HG02981 (cell line): ENCODE results near the gene GRK7.
"Not testable (repeated sequence)": the region's sequence is repeated elsewhere in the genome, so short reads cannot be mapped to it uniquely, and the experiment has no call there.

Experiments
- ATAC-seq: cut with Tn5 transposase; IDR thresholded peaks from one replicate; pipeline ENCODE4 v1.9.1; 2021; ENCODE audit warnings: mild to moderate bottlenecking, moderate library complexity; ENCODE audit not compliant: unreplicated experiment

Gene GRK7

GRCh38 chr3:141793476-141794260 is 30.5 kb downstream of the GRK7 start:
- no peak for ATAC-seq

GRCh38 chr3:141795276-141795675 is 32.1 kb downstream of the GRK7 start:
- no peak for ATAC-seq

- ATAC-seq = no peak
Measured at GRCh38 chr3:141795741-141796080, 32.5 kb downstream of the GRK7 start.

- peak; percentile 95 for ATAC-seq
Measured at GRCh38 chr3:141796081-141796888, 33.1 kb downstream of the GRK7 start.

- no peak for ATAC-seq
Measured at GRCh38 chr3:141796889-141797781, 33.9 kb downstream of the GRK7 start.

GRCh38 chr3:141797819-141798447 is 34.7 kb downstream of the GRK7 start:
- ATAC-seq = no peak

GRCh38 chr3:141798448-141798845 is 35.2 kb downstream of the GRK7 start:
- ATAC-seq = no peak

- ATAC-seq = no peak
Measured at GRCh38 chr3:141802316-141803077, 39.3 kb downstream of the GRK7 start.

- not testable (repeated sequence) for ATAC-seq
Measured at GRCh38 chr3:141803538-141803937, 40.3 kb downstream of the GRK7 start.

- ATAC-seq = no peak
Measured at GRCh38 chr3:141804447-141804777, 41.2 kb downstream of the GRK7 start.

DNA sequence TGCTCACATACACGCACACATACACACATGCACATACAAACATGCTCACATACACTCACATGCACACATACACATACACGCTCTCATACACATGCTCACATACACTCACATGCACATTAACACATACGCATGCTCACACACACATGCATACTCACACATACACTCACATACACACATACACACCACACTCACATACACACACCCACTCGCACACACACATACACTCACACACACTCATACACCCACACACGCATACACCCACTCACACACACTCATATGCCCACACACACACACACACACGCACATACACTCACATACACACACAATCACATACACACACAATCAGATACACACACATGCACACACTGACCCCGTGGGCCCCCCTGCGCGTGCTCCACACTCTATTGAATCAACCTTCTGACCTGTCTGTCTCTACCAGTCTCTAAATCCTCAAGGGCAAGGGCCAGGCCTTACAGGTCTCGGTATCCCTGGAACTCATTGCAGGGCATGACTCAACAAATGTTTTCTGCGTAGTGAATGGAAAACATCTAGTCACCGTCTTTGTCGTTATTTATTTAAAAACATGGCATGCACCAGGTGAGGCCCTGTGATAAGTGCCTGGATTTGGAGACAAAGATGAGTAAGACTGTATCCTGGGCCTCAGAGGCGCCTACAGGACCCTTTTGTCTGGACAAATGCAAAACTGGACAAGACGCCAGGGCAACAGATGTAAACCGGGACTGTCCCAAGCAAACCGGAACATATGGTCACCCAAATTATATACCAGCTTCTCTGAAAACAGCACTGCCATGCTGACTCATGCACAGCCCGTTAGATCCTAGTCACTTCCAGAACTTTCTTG is 41.8 kb downstream of the GRK7 start:
- no peak for ATAC-seq

- ATAC-seq = no peak
Measured at GRCh38 chr3:141807277-141808033, 44.2 kb downstream of the GRK7 start.

DNA sequence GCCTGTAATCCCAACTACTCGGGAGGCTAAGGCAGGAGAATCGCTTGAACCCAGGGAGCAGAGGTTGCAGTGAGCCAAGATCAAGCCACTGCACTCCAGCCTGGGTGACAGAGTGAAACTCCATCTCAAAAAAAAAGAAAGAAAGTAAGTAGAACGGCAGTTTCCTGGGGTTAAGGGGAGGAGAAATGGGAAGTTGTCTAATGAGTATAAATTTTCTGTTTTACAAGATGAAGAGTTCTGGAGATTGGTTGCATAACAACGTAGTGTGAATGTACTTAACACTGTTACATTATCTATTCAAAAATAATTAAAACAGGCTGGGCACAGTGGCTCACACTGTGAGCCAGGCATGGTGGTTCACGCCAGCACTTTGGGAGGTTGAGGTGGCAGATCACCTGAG is 45.4 kb downstream of the GRK7 start:
- no peak for ATAC-seq

DNA sequence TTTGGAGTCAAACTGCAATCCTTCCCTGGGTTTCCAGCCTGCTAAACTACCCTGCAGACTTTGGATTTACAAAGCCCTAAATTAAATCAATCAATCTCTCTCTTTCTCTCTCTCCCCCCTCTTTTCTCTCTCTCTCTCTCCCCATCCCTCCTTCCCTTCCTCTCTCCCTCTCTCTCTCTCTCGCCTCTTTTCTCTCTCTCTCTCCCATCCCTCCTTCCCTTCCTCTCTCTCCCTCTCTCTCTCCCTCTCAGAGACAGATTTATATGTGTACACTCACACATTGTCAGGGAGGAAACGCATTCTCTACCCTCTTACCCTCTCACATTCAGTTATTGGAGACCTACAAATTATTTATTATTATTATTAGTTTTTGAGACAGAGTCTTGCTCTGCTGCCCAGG is 47.0 kb downstream of the GRK7 start:
- ATAC-seq = no peak

DNA sequence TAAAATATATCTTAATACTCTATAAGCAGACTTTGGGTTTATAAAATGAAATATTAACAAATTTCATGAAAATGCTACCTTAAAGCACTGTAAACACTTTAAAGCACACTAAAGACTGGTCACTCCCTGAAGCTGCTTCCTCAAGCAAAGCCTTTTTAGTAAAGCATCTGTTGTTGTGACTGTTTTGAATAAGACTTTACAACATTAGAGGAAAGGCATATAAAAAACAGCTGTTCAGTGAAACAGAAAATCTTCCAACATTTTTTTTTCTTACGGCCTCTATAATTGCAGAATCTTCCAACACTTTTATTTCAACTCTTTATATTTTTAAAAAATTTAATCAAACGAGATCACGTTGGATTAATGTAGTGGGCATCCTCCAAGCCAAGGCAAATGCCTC is 48.1 kb downstream of the GRK7 start:
- ATAC-seq = no peak

GRCh38 chr3:141812084-141812483 is 48.9 kb downstream of the GRK7 start:
- no peak for ATAC-seq

GRCh38 chr3:141812586-141812985 is 49.4 kb downstream of the GRK7 start:
- no peak for ATAC-seq
